GM12892 (cell line): Measurements from ENCODE around the gene PSMB1.

ENCODE experiments used
- POLR2A ChIP-seq: IDR thresholded peaks from 2 replicates; pipeline ENCODE4 v1.6.1; 2011; ENCODE audit warnings: low read depth, low read length, control low read depth
- POLR2AphosphoS5 ChIP-seq: IDR thresholded peaks from 2 replicates; pipeline ENCODE4 v1.6.1; 2011; ENCODE audit warnings: low read depth, low read length, control low read depth
- TAF1 ChIP-seq: IDR thresholded peaks from 2 replicates; pipeline ENCODE4 v1.6.1; 2011; ENCODE audit warnings: low read depth, mild to moderate bottlenecking, control low read depth, low read length, borderline replicate concordance

DNA sequence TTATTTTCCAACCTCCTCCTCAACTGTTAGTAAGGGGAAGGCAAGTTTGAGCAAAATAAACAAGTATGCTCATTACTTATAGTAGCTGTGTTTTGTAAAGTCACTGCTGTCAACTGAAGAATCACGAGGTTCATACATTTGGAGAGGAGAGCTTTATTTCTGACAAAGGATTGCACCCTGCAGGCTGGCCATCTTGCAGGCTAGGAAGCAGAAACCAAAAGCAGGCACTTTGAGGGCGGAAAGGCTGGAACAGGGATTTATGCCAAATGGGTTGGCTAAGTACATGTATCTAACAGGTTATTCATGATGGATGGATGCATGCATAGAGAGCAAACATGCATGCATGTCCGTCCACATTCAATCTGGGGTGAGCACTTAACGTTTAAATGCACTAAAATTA lies 46.7 kb downstream of the PSMB1 start:
- no peak for TF ChIP-seq POLR2A
- TF ChIP-seq POLR2AphosphoS5: no peak
- TF ChIP-seq TAF1: no peak
